BJ (cell line): ENCODE results near the gene CDK5. TPM values are rescaled to one million over a fixed set of nuclear protein-coding genes. Genes with fewer than 3 reads are reported as not detected.

ENCODE experiments used
- CTCF ChIA-PET: fragments of 350-600 bp; formaldehyde crosslinking; extraction: SDS; loops from one replicate; lab custom pipeline; 2021; ENCODE audit warnings: antibody characterized with exemption, inconsistent platforms; lab: Yijun Ruan, JAX
- POLR2A ChIA-PET: fragments of 300-600 bp; sonication (Branson Sonifier 250); formaldehyde crosslinking; extraction: SDS; loops from one replicate; lab custom pipeline; 2021; ENCODE audit warnings: antibody characterized with exemption; lab: Charles Lee
- DNase-seq: peaks from one replicate; pipeline ENCODE4 v3.0.0-alpha.2; 2011; ENCODE audit warnings: low read depth
- H3K27me3 ChIP-seq: 2 replicates; pipeline ENCODE4 v1.6.0; 2011; ENCODE audit warnings: low read length; ENCODE audit not compliant: control insufficient read depth, insufficient read depth
- H3K36me3 ChIP-seq: 2 replicates; pipeline ENCODE4 v1.5.1; 2011; ENCODE audit warnings: low read length; ENCODE audit not compliant: control insufficient read depth, insufficient read depth
- H3K4me3 ChIP-seq: 2 replicates; pipeline ENCODE4 v1.5.1; 2011; ENCODE audit warnings: low read depth, mild to moderate bottlenecking, control low read depth, low read length
- polyA plus RNA-seq: library from polyadenylated mRNA; depleted of rRNA; stranded (reverse); fragments of >200 nt; gene quantifications from 2 replicates; pipeline ENCODE4 v1.2.3, GENCODE V29; 2011
- TF ChIP-seq, protein P1 (sequence below): IDR thresholded peaks from 2 replicates; pipeline ENCODE4 v1.5.1; 2011; ENCODE audit warnings: low read depth, mild to moderate bottlenecking, control low read depth, inconsistent platforms, low read length, moderate library complexity; ENCODE audit not compliant: insufficient read depth

Gene CDK5
- polyA plus RNA-seq, 1 experiment: 33.2 TPM

DNA sequence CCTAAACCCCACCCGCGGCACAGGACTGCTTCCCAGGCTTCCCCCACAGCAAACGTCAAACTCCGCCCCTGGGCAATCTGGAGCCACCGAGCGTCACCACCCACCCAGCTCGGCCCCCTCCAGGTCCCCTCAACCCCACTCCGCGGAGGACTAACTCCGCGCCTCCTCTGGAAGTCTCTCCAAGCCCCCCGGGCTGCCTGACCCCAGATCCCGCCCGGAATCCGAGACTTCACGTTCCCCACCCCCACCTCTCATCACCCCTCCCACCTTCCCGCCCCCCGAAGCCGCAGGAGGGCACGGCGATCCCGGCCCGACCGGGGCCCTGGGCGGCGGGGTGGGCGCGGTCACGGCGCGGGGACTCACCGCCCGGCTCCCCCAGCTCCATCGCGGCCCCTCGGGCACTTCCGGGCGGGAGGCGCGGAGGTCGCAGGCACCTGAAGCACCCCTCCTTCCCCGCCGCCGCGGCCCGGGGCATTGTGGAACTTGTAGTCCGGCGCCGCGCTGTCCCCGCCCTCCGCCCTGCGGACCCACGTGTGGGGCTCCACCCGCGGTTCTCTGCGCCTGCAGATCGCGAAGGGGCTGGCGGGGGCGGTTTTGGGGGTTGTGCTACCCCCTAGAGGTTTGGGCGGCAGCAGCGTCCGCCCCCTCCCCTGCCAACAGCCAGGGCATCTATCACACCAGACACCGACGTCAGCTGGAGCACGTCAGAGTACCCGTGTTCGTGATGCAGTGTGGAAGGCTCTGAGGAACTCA is 25.6 kb upstream of the CDK5 start, which contains the start of gene TMUB1:
TSS of gene TMUB1 (minus strand) at position 423 of the 753 bp plus-strand sequence. CDS start 930 bp downstream, outside the sequence.
- H3K36me3 ChIP-seq: peaks cover 3% of the 10 kb centered on the region; the same call in 1 of the 2 replicates
- ChIA-PET CTCF (interaction anchor here (0.6 to 3.1 kb wide), 8 partner anchors 23 to 175 kb away, joined by 3 to 13 read pairs (median 4); partner anchors contain the start of gene ABCB8), POLR2A (no interaction called here)
- no peak for DNase-seq
- no peaks in the 10 kb centered on the region for H3K27me3 ChIP-seq
- TF ChIP-seq, protein P1, sequence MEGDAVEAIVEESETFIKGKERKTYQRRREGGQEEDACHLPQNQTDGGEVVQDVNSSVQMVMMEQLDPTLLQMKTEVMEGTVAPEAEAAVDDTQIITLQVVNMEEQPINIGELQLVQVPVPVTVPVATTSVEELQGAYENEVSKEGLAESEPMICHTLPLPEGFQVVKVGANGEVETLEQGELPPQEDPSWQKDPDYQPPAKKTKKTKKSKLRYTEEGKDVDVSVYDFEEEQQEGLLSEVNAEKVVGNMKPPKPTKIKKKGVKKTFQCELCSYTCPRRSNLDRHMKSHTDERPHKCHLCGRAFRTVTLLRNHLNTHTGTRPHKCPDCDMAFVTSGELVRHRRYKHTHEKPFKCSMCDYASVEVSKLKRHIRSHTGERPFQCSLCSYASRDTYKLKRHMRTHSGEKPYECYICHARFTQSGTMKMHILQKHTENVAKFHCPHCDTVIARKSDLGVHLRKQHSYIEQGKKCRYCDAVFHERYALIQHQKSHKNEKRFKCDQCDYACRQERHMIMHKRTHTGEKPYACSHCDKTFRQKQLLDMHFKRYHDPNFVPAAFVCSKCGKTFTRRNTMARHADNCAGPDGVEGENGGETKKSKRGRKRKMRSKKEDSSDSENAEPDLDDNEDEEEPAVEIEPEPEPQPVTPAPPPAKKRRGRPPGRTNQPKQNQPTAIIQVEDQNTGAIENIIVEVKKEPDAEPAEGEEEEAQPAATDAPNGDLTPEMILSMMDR: no peak
- H3K4me3 ChIP-seq: peak within 1 kb of the TSS; percentile 81

DNA sequence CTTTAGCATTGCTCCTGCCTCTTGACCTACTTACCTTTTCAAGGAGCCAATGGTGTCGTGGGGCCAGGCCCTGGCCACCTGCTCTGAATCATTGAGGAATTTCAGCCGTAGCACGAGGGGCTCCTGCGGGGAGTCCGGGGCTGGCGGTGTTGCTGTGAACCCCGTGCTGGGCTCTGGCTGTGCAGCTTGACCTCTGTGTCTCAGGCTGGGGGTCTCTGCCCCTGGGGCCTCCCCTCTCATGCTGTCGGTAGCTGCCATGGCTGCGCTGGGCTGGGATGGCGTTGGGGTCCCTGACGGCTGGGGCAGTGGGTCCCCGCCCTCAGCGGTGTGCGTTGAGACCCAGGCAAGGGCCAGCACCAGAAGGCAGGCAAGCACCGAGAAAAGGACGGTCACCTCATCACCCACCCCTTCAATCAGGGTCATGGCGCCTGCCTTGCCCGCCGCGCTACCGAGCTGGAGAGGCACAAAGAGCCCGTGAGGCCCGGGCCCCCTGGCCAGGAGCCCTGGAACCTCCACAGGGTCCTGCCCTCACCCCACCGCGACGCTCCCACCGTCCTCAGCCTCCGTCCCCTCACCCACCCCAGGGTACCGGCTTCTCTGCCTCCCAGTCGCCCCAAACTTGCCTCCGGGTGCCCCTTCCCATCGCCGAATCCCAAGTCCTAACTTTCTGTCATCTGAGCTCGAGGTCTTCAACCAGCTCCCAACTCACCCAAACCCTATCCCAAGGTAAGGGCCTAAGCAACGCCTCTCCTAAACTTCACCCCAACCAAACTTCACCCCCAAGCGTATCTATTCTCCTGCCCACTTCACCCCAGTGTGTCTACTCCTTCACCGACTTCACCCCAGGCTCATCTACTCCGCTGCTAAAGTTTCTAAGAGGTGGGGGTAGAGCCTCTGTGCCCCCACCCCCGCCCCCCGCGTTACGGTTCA is 24.7 kb upstream of the CDK5 start:
- ChIA-PET CTCF (interaction anchor here (0.6 to 3.1 kb wide), 9 partner anchors 21 to 175 kb away, joined by 3 to 13 read pairs (median 5); partner anchors contain the start of gene ABCB8), POLR2A (no interaction called here)
- Histone ChIP-seq H3K4me3 (peak overlapping the region; percentile 81), H3K27me3 (no peaks in the 10 kb centered on the region), H3K36me3 (peaks cover 3% of the 10 kb centered on the region)
- TF ChIP-seq, protein P1: no peak
- DNase-seq: no peak

DNA sequence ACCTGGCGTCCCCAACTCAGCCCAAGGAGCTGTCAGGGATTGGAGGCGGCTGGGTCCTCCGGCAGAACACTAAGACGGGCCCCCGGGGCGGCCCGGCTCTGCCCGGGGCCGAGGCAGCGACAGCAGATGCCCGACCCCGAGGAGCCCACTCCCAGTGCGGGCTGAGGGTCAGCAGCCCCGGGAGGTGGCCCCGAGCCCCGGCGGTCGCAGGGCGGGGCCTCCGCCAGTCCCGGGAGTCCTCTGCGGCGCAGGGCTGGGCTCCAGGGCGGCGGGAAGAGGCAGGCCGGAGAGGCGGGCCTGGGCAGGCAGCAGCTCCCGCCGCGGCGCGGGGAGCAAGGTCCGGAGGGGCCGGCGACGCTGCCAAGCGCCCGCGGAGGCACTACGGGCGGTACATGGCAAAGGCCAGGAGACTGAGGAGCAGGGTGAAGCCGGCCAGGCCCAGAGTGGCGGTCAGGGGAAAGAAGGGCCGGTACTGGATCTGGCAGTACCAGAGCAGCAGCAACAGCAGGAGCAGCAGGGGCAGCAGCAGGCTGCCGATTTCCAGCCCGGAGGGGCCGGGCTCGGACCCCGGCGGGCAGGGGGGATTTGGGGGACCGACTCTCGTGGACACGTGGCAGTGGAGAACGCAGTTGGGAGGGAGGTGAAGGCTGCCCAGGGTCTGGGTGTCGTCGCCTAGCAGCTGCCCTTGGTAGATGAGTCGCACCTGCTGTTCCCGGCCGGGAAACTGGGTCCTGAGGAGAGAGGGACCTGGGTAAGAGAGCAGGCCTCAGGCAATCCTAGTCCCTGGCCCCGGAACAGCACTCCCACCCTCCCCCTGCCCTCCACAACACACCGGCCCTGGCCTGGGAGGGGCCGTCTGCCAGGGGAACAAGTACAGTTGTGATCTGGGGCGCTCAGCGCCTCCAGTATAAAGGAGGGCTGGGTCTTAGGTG is 23.7 kb upstream of the CDK5 start:
- POLR2A ChIA-PET: interaction anchor here (0.6 kb wide), 2 partner anchors 23 kb away, joined by 3 read pairs; no protein-coding TSS in a partner anchor
- Histone ChIP-seq H3K27me3 (no peaks in the 10 kb centered on the region), H3K4me3 (peak overlapping the region; percentile 30), H3K36me3 (peaks cover 8% of the 10 kb centered on the region)
- CTCF ChIA-PET: interaction anchor here (0.9 to 3.1 kb wide), 5 partner anchors 20 to 63 kb away, joined by 3 to 13 read pairs (median 5); no protein-coding TSS in a partner anchor
- no peak for DNase-seq
- TF ChIP-seq, protein P1: no peak

DNA sequence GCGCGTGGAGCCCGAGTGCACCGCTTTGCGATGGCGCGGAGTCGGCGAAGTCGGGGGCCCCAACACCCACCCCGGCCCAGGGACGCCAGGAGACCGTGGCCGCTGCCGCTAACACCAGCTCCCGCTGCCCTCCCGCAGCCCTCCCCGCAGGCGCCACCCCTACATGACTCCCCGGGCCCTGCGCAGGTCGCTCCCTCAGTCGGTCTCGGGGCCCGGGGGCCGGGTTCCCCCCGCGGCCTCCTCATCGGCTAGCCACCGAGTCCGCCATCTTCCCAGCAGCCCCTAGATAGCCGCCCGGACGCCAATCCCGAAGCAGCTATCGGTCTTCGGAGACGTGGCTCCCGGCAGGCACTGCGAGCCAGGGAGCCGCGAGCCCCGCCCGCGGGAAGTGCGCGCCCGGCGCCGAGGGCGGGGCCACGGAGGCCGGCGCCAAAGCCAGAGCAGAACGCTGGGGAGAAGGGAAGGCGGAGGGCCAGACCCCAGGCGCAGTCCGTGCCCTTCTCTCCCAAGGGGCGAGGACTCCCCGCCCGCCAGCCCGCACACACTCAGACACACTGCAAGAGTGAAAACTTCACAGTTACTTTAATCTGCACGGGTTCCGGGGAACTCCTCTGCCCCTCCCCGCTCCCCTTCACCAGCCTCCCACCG is 22.9 kb upstream of the CDK5 start, which contains the start of gene FASTK:
TSS of gene FASTK (minus strand) at position 288 of the 648 bp plus-strand sequence. CDS start at position 245, 43 bp downstream.
- TF ChIP-seq, protein P1: no peak

More for the DNA sequence above, 22.9 kb upstream of the CDK5 start, which contains the start of gene FASTK:
- Histone ChIP-seq H3K36me3 (peaks cover 12% of the 10 kb centered on the region), H3K4me3 (peak within 1 kb of the TSS; percentile 79), H3K27me3 (no peaks in the 10 kb centered on the region)
- CTCF ChIA-PET: interaction anchor here (0.9 to 2.1 kb wide), 2 partner anchors 20 to 33 kb away, joined by 3 to 5 read pairs; no protein-coding TSS in a partner anchor
- POLR2A ChIA-PET: interaction anchor here (0.6 kb wide), 2 partner anchors 22 to 24 kb away, joined by 3 read pairs; no protein-coding TSS in a partner anchor
- DNase-seq: no peak
